K562 (cell line): Measurements from ENCODE around the gene BNIP5. TPM values are rescaled to one million over a fixed set of nuclear protein-coding genes. Genes with fewer than 3 reads are reported as not detected.

Source experiments
- E2F4 ChIP-seq: sonication (generic); formaldehyde crosslinking; IDR thresholded peaks from 2 replicates; pipeline ENCODE4 v1.8.0; 2022; ENCODE audit warnings: mild to moderate bottlenecking, low read depth, missing genetic modification reagents
- polyA plus RNA-seq, 8 experiments: library from polyadenylated mRNA; depleted of rRNA in 4 of 8; stranded (reverse) in 5 of 8; unstranded in 3 of 8; fragments of >200 nt; fragmentation: Nextera tagmentation in 2 of 8; fragmentation: Illumina TruSeq in 1 of 8; extraction: Ambion mirVana in 2 of 8; extraction: Trizol in 1 of 8; gene quantifications; 2 replicates each; pipeline versions ENCODE4 v1.2.1 to v1.2.3, GENCODE V29; 2011 to 2014; ENCODE audit warnings: inconsistent platforms in 1 of 8, missing spikeins in 1 of 8
- total RNA-seq, 7 experiments: library from RNA; depleted of rRNA in 6 of 7; stranded (reverse); fragments of >200 nt in 6 of 7; fragmentation: Illumina TruSeq in 2 of 7; extraction: Trizol in 2 of 7; gene quantifications; 2 replicates each; pipeline versions ENCODE4 v1.2.1 to v1.2.3, GENCODE V29; 2011 to 2021; ENCODE audit warnings: low replicate concordance in 1 of 7
- TF ChIP-seq, protein P1 (sequence below), 2 experiments: fragments of 450-650 bp; formaldehyde crosslinking in 1 of 2; IDR thresholded peaks; 2 replicates each; pipeline versions ENCODE4 v1.4.0 to v1.6.1; 2014 to 2020; ENCODE audit warnings: mild to moderate bottlenecking in 2 of 2, borderline replicate concordance in 1 of 2, low read depth in 1 of 2

BNIP5 gene
- total and polyA plus RNA-seq, 9 of the 15 experiments (the other 6 are each of a cell fraction or from before 2014, with no cell fraction given), result not detected

- TF ChIP-seq, protein P1, sequence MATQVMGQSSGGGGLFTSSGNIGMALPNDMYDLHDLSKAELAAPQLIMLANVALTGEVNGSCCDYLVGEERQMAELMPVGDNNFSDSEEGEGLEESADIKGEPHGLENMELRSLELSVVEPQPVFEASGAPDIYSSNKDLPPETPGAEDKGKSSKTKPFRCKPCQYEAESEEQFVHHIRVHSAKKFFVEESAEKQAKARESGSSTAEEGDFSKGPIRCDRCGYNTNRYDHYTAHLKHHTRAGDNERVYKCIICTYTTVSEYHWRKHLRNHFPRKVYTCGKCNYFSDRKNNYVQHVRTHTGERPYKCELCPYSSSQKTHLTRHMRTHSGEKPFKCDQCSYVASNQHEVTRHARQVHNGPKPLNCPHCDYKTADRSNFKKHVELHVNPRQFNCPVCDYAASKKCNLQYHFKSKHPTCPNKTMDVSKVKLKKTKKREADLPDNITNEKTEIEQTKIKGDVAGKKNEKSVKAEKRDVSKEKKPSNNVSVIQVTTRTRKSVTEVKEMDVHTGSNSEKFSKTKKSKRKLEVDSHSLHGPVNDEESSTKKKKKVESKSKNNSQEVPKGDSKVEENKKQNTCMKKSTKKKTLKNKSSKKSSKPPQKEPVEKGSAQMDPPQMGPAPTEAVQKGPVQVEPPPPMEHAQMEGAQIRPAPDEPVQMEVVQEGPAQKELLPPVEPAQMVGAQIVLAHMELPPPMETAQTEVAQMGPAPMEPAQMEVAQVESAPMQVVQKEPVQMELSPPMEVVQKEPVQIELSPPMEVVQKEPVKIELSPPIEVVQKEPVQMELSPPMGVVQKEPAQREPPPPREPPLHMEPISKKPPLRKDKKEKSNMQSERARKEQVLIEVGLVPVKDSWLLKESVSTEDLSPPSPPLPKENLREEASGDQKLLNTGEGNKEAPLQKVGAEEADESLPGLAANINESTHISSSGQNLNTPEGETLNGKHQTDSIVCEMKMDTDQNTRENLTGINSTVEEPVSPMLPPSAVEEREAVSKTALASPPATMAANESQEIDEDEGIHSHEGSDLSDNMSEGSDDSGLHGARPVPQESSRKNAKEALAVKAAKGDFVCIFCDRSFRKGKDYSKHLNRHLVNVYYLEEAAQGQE (IDR thresholded peaks at IDR 0.05; ENCODE audit: borderline replicate concordance), result no peak
- TF ChIP-seq, protein P1 (CRISPR knock-in tag; IDR thresholded peaks at IDR 0.05; ENCODE audit: low read depth), result no peak
- no peak for TF ChIP-seq E2F4 (CRISPR knock-in tag)
Measured at GRCh38 chr6:36286858-36287257, 49.8 kb downstream of the BNIP5 start (continued).
